Lung (tissue), 12 donors: ENCODE results near the gene COQ3. TPM values are rescaled to one million over a fixed set of nuclear protein-coding genes. Genes with fewer than 3 reads are reported as not detected.

Source experiments
- ATAC-seq: fragments of 200-7000 bp; cut with Tn5 transposase; one replicate; pipeline ENCODE4 v1.9.1; 2020; ENCODE audit warnings: moderate number of reproducible peaks; ENCODE audit not compliant: insufficient read depth, low FRiP score
- DNase-seq, 3 donors: peaks; one replicate each; pipeline ENCODE4 v3.0.0-alpha.2; 2013 to 2017
- H3K27ac ChIP-seq, 2 donors: one replicate each; pipeline ENCODE4 v1.5.1; 2013; ENCODE audit warnings: mild to moderate bottlenecking in 2 of 2, moderate library complexity in 2 of 2, control low read depth in 1 of 2, inconsistent platforms in 1 of 2, low read depth in 1 of 2, low read length in 1 of 2
- H3K27me3 ChIP-seq, 3 donors: one replicate each; pipeline ENCODE4 v1.5.1; 2013; ENCODE audit warnings: low read length in 2 of 3; ENCODE audit not compliant: control insufficient read depth in 3 of 3, insufficient read depth in 3 of 3
- H3K36me3 ChIP-seq, 4 donors: one replicate each; pipeline ENCODE4 v1.5.1; 2013; ENCODE audit warnings: low read length in 4 of 4, mild to moderate bottlenecking in 1 of 4, moderate library complexity in 1 of 4; ENCODE audit not compliant: control insufficient read depth in 4 of 4, insufficient read depth in 4 of 4
- H3K4me1 ChIP-seq, 5 donors: one replicate each; pipeline ENCODE4 v1.5.1; 2013; ENCODE audit warnings: low read length in 5 of 5, mild to moderate bottlenecking in 2 of 5, moderate library complexity in 1 of 5; ENCODE audit not compliant: control insufficient read depth in 5 of 5, insufficient read depth in 5 of 5
- H3K4me3 ChIP-seq: one replicate; pipeline ENCODE4 v1.5.1; 2013; ENCODE audit warnings: mild to moderate bottlenecking, control low read depth, moderate library complexity
- H3K9ac ChIP-seq, 2 donors: one replicate each; pipeline ENCODE4 v1.5.1; 2013; ENCODE audit warnings: low read length in 2 of 2, control low read depth in 1 of 2; ENCODE audit not compliant: insufficient read depth in 1 of 2
- H3K9me3 ChIP-seq, 4 donors: one replicate each; pipeline ENCODE4 v1.5.1; 2013; ENCODE audit warnings: low read length in 3 of 4, mild to moderate bottlenecking in 1 of 4, moderate library complexity in 1 of 4; ENCODE audit not compliant: control insufficient read depth in 4 of 4, insufficient read depth in 3 of 4
- CTCF ChIP-seq: IDR thresholded peaks from 2 replicates; pipeline ENCODE4 v1.5.1; 2012; ENCODE audit warnings: mild to moderate bottlenecking; ENCODE audit errors: control extremely low read depth, extremely low read depth
- WGBS, 2 donors: extraction: QIAGEN DNeasy Blood & Tissue Kit; methylation state at CpG; one replicate each; pipeline ENCODE4 v1.1.7; 2013; 5-methylcytosine and 5-hydroxymethylcytosine counted together
- polyA plus RNA-seq, 2 donors: library from polyadenylated mRNA; stranded (reverse); fragments of 200-250 nt; gene quantifications; one replicate each; pipeline ENCODE4 v1.2.1, GENCODE V29; 2013
- total RNA-seq, 2 donors: library from RNA; depleted of rRNA in 1 of 2; stranded (reverse); fragments of >200 nt in 1 of 2; gene quantifications; one replicate each; pipeline ENCODE4 v1.2.1, GENCODE V29; 2014 to 2021
- donor health status: control.
- donor health status: control.
- donor health status: Bipolar disorder and iron deficiency.
- donor health status: healthy.
- donor health status: DM: yes; HTN: yes; CAD: no.

COQ3 gene
- total and polyA plus RNA-seq, 4 donors, result 2.8 to 11.7 (median 5.9) TPM

GRCh38 chr6:99415446-99415845 is 21.5 kb upstream of the COQ3 start:
- Histone ChIP-seq H3K9me3 (no peaks in the 10 kb centered on the region), H3K27me3 (no peaks in the 10 kb centered on the region), H3K4me1 (peaks cover 0 to 20% (median 0%) of the 10 kb centered on the region in 5 donors), H3K36me3 (peaks cover 4 to 15% (median 8%) of the 10 kb centered on the region in 4 donors), H3K9ac (no peak overlapping the region), H3K27ac (no peak overlapping the region), H3K4me3 (no peak overlapping the region)
- ATAC-seq (no peak), DNase-seq (no peak)
- TF ChIP-seq CTCF, result no peak

GRCh38 chr6:99412065-99412464 is 18.1 kb upstream of the COQ3 start:
- DNase-seq (no peak), ATAC-seq (no peak)
- peaks cover 10 to 39% (median 22%) of the 10 kb centered on the region in 4 donors for H3K36me3 ChIP-seq
- no peaks in the 10 kb centered on the region for H3K9me3 ChIP-seq
- no peak overlapping the region for H3K9ac ChIP-seq
- no peak overlapping the region for H3K4me3 ChIP-seq
- H3K27ac ChIP-seq, result no peak overlapping the region
- peaks cover 0 to 13% (median 0%) of the 10 kb centered on the region in 5 donors for H3K4me1 ChIP-seq
- no peak for TF ChIP-seq CTCF
- 91 to 92% methylated on average over 1 of the region's 1 CpG for WGBS, 2 donors
- H3K27me3 ChIP-seq, result no peaks in the 10 kb centered on the region

- H3K27ac ChIP-seq, result no peak overlapping the region
- H3K36me3 ChIP-seq, result peaks cover 20 to 50% (median 35%) of the 10 kb centered on the region in 4 donors
- H3K4me1 ChIP-seq, result peaks cover 0 to 7% (median 0%) of the 10 kb centered on the region in 5 donors
- ATAC-seq (no peak), DNase-seq (peak in 2 of 3 donors; percentile 42 to 58)
- TF ChIP-seq CTCF, result no peak
- H3K9me3 ChIP-seq, result no peaks in the 10 kb centered on the region
- H3K4me3 ChIP-seq, result no peak overlapping the region
- H3K9ac ChIP-seq, result no peak overlapping the region
- H3K27me3 ChIP-seq, result no peaks in the 10 kb centered on the region
These were observed 15.7 kb upstream of the COQ3 start for GRCh38 chr6:99409672-99410071.

- 83% methylated on average over 7 of the region's 7 CpGs for WGBS, 2 donors
- no peak overlapping the region for H3K9ac ChIP-seq
- peaks cover 0 to 4% (median 0%) of the 10 kb centered on the region in 5 donors for H3K4me1 ChIP-seq
- H3K27me3 ChIP-seq, result no peaks in the 10 kb centered on the region
- DNase-seq (no peak), ATAC-seq (no peak)
- no peaks in the 10 kb centered on the region for H3K9me3 ChIP-seq
- no peak for TF ChIP-seq CTCF
- H3K27ac ChIP-seq, result no peak overlapping the region
- H3K4me3 ChIP-seq, result no peak overlapping the region
- peaks cover 22 to 63% (median 44%) of the 10 kb centered on the region in 4 donors for H3K36me3 ChIP-seq
These were observed 13.1 kb upstream of the COQ3 start for GRCh38 chr6:99407076-99407475.
